Neutrophil (primary cell): ENCODE measurements around the gene ABI2.
"Not testable (repeated sequence)": the region's sequence is repeated elsewhere in the genome, so short reads cannot be mapped to it uniquely, and the experiment has no call there.

Source experiments
- H3K27ac ChIP-seq: fragments of 200-600 bp; sonication (generic); 2 replicates; pipeline ENCODE4 v1.5.1; 2016; ENCODE audit warnings: mild to moderate bottlenecking, moderate library complexity
- H3K27me3 ChIP-seq: fragments of 200-600 bp; sonication (generic); 2 replicates; pipeline ENCODE4 v1.6.0; 2016; ENCODE audit warnings: mild to moderate bottlenecking
- H3K36me3 ChIP-seq: fragments of 200-600 bp; sonication (generic); 2 replicates; pipeline ENCODE4 v1.5.1; 2017
- H3K4me1 ChIP-seq, 2 experiments: fragments of 200-600 bp in 1 of 2; sonication (generic) in 1 of 2; 1 replicate in 1 of 2; 2 replicates in 1 of 2; pipeline versions ENCODE4 v1.5.1 to v1.6.1; 2013 to 2016; ENCODE audit warnings: low read depth in 1 of 2, low read length in 1 of 2, mild to moderate bottlenecking in 1 of 2, moderate library complexity in 1 of 2; ENCODE audit not compliant: control insufficient read depth in 1 of 2, insufficient read depth in 1 of 2
- H3K4me3 ChIP-seq, 2 experiments: fragments of 200-600 bp in 1 of 2; sonication (generic) in 1 of 2; 1 replicate in 1 of 2; 2 replicates in 1 of 2; pipeline ENCODE4 v1.5.1; 2013 to 2016; ENCODE audit warnings: low read depth in 1 of 2, low read length in 1 of 2, mild to moderate bottlenecking in 1 of 2, moderate library complexity in 1 of 2
- H3K9me3 ChIP-seq: fragments of 200-600 bp; sonication (generic); 2 replicates; pipeline ENCODE4 v1.5.1; 2016
- CTCF ChIP-seq: fragments of 200-600 bp; sonication (generic); IDR thresholded peaks from 2 replicates; pipeline ENCODE4 v1.5.1; 2016; ENCODE audit warnings: antibody characterized with exemption

ABI2 gene

GRCh38 chr2:203413796-203414195, 85.6 kb downstream of the ABI2 start:
- Histone ChIP-seq H3K4me3 (no peak overlapping the region), H3K9me3 (no peaks in the 10 kb centered on the region), H3K4me1 (no peaks in the 10 kb centered on the region), H3K27me3 (no peaks in the 10 kb centered on the region), H3K36me3 (no peaks in the 10 kb centered on the region), H3K27ac (no peak overlapping the region)
- no peak for TF ChIP-seq CTCF

GRCh38 chr2:203418271-203418670, 90.1 kb downstream of the ABI2 start:
- no peak overlapping the region for H3K27ac ChIP-seq
- H3K36me3 ChIP-seq: no peaks in the 10 kb centered on the region
- no peak overlapping the region for H3K4me3 ChIP-seq
- no peaks in the 10 kb centered on the region for H3K27me3 ChIP-seq
- H3K9me3 ChIP-seq: no peaks in the 10 kb centered on the region
- TF ChIP-seq CTCF: no peak
- H3K4me1 ChIP-seq: no peaks in the 10 kb centered on the region

GRCh38 chr2:203427061-203427460, 98.9 kb downstream of the ABI2 start:
- TF ChIP-seq CTCF: no peak
- Histone ChIP-seq H3K9me3 (no peaks in the 10 kb centered on the region), H3K4me3 (no peak overlapping the region), H3K27ac (no peak overlapping the region), H3K36me3 (no peaks in the 10 kb centered on the region), H3K27me3 (no peaks in the 10 kb centered on the region), H3K4me1 (no peaks in the 10 kb centered on the region)

GRCh38 chr2:203429643-203430042, 101.4 kb downstream of the ABI2 start:
- H3K27me3 ChIP-seq, H3K27ac ChIP-seq, H3K4me3 ChIP-seq, H3K4me1 ChIP-seq, H3K9me3 ChIP-seq, H3K36me3 ChIP-seq: not testable (repeated sequence)

- TF ChIP-seq CTCF: no peak
- Histone ChIP-seq H3K4me3 (no peak overlapping the region), H3K27ac (no peak overlapping the region), H3K4me1 (no peaks in the 10 kb centered on the region), H3K27me3 (no peaks in the 10 kb centered on the region), H3K9me3 (no peaks in the 10 kb centered on the region), H3K36me3 (no peaks in the 10 kb centered on the region)
These were observed 103.4 kb downstream of the ABI2 start for GRCh38 chr2:203431391-203432185.

GRCh38 chr2:203432811-203433210, 104.6 kb downstream of the ABI2 start:
- no peak for TF ChIP-seq CTCF
- no peak overlapping the region for H3K4me3 ChIP-seq
- no peaks in the 10 kb centered on the region for H3K36me3 ChIP-seq
- no peak overlapping the region for H3K27ac ChIP-seq
- no peaks in the 10 kb centered on the region for H3K27me3 ChIP-seq
- H3K4me1 ChIP-seq: no peaks in the 10 kb centered on the region
- no peaks in the 10 kb centered on the region for H3K9me3 ChIP-seq
